Activated T-helper 17 cell treated with anti-CD3 and anti-CD28 coated beads, Interleukin-2, amount 50 U/mL, for 72 hours (primary cell): ENCODE measurements around the gene LAS1L. TPM values are rescaled to one million over a fixed set of nuclear protein-coding genes. Genes with fewer than 3 reads are reported as not detected.
"Not testable (repeated sequence)": the region's sequence is repeated elsewhere in the genome, so short reads cannot be mapped to it uniquely, and the experiment has no call there.

Experiments used
- ATAC-seq: fragments of 150-1000 bp; cut with Tn5 transposase; replicated peaks from 2 replicates; pipeline ENCODE4 v1.10.0; 2021; ENCODE audit warnings: mild to moderate bottlenecking, moderate library complexity
- H3K27ac Mint-ChIP-seq: one replicate; pipeline ENCODE4 v1.8.0; 2022; ENCODE audit warnings: mixed read lengths
- H3K27me3 Mint-ChIP-seq: one replicate; pipeline ENCODE4 v1.8.0; 2022; ENCODE audit warnings: mixed read lengths
- H3K36me3 Mint-ChIP-seq: one replicate; pipeline ENCODE4 v1.8.0; 2022; ENCODE audit warnings: low read depth, mild to moderate bottlenecking, mixed read lengths
- H3K4me1 Mint-ChIP-seq: one replicate; pipeline ENCODE4 v1.8.0; 2022; ENCODE audit warnings: mixed read lengths
- H3K4me3 Mint-ChIP-seq: one replicate; pipeline ENCODE4 v1.8.0; 2022; ENCODE audit warnings: mild to moderate bottlenecking, mixed read lengths
- H3K9me3 Mint-ChIP-seq: one replicate; pipeline ENCODE4 v1.8.0; 2022; ENCODE audit warnings: mixed read lengths
- total RNA-seq, 2 donors: library from RNA; stranded (reverse); gene quantifications; one replicate each; pipeline ENCODE4 v1.2.3, GENCODE V29; 2022

LAS1L gene
- total RNA-seq: 10 to 100 TPM; 29.7 to 56.7 TPM

DNA sequence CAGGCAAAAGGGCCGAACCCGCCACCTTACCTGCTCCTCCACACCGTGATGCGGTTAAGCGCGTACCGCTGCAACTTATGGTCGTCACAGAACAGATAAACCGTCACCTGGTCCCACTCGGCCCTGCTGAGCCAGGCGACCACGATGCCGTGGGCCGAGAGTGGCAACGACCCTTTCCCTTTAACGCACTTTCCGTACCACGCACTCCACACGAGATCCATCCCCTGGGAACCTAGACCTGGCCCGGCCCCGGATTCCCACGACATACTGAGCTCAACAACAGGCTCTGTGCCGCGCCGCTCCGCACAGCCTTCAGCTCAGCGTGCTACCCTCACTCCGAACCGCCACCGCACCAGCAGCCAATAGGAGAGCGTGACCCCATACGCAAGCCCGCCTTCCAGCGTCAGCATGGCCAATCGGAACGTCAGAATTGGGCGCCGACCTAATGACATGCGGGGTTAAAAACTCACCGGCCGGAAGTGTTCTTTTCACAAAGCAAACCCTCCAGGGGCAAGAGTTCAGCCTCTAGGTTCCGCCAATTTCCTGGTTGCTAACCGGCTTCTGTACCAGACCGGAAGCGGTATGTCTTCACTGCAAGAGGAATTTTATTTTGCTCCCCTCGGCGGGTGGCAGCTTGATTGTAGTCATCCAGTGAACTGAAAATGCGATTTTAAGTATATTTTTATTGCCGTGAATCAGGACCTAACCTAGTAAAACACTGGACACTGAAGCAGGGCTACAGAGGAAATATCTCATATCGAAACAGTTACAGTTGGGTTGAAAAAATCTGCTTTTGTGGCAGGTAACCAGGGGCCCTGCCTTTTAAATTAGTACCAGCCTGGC is at the start of gene LAS1L:
TSS of gene LAS1L (minus strand) at position 338 of the 843 bp plus-strand sequence. CDS start at position 266, 72 bp downstream.
- H3K4me3 Mint-ChIP-seq: peak within 1 kb of the TSS; percentile 93
- H3K9me3 Mint-ChIP-seq: no peaks in the 10 kb centered on the region
- peaks cover 31% of the 10 kb centered on the region for H3K36me3 Mint-ChIP-seq
- ATAC-seq: peak; percentile 99
- H3K27me3 Mint-ChIP-seq: no peaks in the 10 kb centered on the region
- H3K4me1 Mint-ChIP-seq: peaks cover 6% of the 10 kb centered on the region
- H3K27ac Mint-ChIP-seq: peak within 1 kb of the TSS; percentile 95

DNA sequence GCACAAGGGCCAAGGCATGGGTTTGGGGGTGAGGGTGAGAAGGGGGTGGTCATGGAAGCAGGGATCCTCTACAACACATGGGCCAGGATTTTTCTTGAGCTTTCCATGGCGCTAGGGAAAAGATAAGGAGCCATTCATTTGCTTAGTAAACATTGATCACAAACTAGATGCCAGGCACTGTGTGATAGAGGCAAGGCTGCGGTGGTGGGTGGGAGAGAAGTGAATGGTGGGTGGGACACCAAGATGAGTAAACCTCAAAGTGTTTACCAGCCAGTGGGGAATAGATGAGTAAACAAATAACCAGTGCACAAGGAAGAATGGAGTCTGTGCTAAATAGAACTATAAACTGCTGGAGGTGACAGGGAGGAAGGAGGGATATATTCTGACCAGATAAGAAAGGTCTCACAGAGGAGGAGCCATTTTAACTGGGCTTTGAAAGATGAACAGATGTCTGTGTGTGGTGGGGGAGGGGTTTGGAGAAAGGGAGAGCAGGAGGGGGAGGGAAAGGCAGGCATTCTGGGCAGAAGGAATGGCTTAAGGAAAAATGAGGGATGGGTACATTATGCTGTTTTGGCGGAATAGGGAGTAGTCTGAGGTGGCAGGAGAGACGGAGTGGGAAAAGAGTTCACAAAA is 48.0 kb upstream of the LAS1L start:
- H3K27me3 Mint-ChIP-seq: no peaks in the 10 kb centered on the region
- H3K36me3 Mint-ChIP-seq: no peaks in the 10 kb centered on the region
- H3K4me3 Mint-ChIP-seq: no peak overlapping the region
- H3K4me1 Mint-ChIP-seq: no peaks in the 10 kb centered on the region
- no peaks in the 10 kb centered on the region for H3K9me3 Mint-ChIP-seq
- H3K27ac Mint-ChIP-seq: peak overlapping the region; percentile 46
- ATAC-seq: no peak

DNA sequence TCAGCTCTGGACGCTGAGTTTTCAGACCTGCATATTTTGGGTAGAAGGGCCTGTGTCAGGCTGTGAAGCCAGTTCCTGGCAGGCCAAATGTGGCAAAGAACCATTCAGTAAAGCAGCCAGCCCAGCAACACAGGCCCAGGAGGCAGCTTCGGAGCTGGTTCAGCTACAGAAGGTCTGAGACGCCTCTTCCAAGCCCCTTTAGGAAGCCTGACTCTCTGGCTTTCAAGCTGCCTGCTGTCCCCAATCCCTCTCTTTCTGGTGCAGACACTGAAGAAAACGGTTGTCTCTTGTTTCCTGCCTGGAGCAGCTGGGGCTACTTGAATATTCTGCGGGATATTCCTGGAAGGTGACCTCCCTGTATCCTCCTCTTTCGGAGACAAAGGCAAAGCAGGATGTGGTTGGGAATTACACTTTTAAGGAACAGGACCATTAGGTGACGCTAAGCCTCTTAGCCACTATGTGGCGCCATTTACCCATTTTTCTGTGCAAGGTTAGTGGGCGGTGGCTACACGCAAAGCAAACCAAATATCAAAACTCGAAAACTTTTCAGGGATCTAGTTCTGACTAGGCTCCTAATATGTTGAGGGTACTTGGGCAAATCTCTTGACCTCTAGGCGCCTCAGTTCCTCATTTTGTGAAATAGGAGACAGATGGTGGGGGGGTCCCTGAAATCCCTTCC is 47.2 kb upstream of the LAS1L start:
- H3K9me3 Mint-ChIP-seq: no peaks in the 10 kb centered on the region
- ATAC-seq: peak; percentile 71
- peak overlapping the region; percentile 46 for H3K27ac Mint-ChIP-seq
- no peaks in the 10 kb centered on the region for H3K36me3 Mint-ChIP-seq
- no peak overlapping the region for H3K4me3 Mint-ChIP-seq
- no peaks in the 10 kb centered on the region for H3K27me3 Mint-ChIP-seq
- no peaks in the 10 kb centered on the region for H3K4me1 Mint-ChIP-seq

DNA sequence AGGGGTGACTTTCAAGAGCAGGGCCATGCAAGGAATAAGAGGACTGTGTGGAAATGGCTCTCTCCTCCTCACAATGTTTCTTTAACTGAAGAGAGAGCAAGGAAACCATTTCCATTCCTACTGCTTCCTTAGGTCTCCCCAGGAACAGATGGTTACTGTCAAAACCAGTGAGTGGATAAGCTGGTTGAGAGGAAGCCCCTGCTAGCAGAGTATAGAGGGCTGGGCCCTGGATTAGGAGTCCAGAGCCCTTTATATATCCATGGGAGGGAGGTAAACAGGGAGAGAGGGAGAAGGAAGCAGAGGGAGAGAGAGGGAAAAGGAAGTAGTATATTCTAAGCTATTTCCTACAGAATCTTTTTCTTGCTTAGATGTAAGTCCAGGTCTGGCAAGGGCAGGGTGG is 43.8 kb upstream of the LAS1L start:
- H3K4me1 Mint-ChIP-seq: no peaks in the 10 kb centered on the region
- H3K27me3 Mint-ChIP-seq: no peaks in the 10 kb centered on the region
- no peak for ATAC-seq
- H3K4me3 Mint-ChIP-seq: no peak overlapping the region
- H3K36me3 Mint-ChIP-seq: no peaks in the 10 kb centered on the region
- H3K27ac Mint-ChIP-seq: no peak overlapping the region
- no peaks in the 10 kb centered on the region for H3K9me3 Mint-ChIP-seq

DNA sequence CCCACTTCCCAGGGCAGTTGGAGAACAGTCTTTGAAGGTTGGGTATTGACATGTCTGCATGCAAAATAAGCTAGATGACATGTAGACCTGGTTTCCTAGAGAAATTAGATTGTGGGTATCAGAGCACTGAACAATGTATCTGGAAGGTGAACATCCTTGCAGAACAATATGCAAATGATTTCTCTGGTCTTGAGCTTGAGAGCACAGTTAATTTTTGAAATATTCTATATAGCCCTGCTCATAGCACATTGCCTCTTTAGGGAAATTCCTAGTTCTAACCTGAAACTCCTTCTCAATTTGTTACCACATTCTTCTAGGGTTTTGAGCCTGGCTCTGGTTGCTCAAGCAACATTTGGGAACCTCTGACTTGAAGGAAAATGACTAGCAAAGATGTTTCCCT is 41.6 kb upstream of the LAS1L start:
- H3K9me3 Mint-ChIP-seq: no peaks in the 10 kb centered on the region
- ATAC-seq: no peak

DNA sequence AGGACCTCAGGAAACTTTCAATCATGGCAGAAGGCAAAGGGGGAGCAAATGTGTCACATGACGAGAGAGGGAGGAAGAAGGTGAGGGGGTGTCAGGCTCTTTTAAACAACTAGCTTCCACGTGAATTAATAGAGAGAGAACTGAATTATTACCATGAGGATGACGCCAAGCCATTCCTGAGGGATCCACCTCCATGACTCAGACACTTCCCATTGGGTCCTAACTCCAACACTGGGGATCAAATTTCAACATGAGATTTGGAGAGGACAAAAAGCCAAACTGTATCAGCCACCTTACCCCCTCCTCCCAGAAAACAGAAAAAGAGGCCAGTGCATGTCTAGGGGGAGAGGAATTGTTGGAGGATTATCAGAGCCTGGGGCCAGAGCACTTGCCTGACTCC is 40.4 kb upstream of the LAS1L start:
- no peaks in the 10 kb centered on the region for H3K9me3 Mint-ChIP-seq
- H3K4me1 Mint-ChIP-seq: no peaks in the 10 kb centered on the region
- no peak overlapping the region for H3K27ac Mint-ChIP-seq
- no peaks in the 10 kb centered on the region for H3K27me3 Mint-ChIP-seq
- no peak for ATAC-seq
- no peaks in the 10 kb centered on the region for H3K36me3 Mint-ChIP-seq
- H3K4me3 Mint-ChIP-seq: no peak overlapping the region

More for the DNA sequence above, 41.6 kb upstream of the LAS1L start:
- H3K36me3 Mint-ChIP-seq: no peaks in the 10 kb centered on the region
- no peaks in the 10 kb centered on the region for H3K27me3 Mint-ChIP-seq
- no peaks in the 10 kb centered on the region for H3K4me1 Mint-ChIP-seq
- no peak overlapping the region for H3K27ac Mint-ChIP-seq
- no peak overlapping the region for H3K4me3 Mint-ChIP-seq

DNA sequence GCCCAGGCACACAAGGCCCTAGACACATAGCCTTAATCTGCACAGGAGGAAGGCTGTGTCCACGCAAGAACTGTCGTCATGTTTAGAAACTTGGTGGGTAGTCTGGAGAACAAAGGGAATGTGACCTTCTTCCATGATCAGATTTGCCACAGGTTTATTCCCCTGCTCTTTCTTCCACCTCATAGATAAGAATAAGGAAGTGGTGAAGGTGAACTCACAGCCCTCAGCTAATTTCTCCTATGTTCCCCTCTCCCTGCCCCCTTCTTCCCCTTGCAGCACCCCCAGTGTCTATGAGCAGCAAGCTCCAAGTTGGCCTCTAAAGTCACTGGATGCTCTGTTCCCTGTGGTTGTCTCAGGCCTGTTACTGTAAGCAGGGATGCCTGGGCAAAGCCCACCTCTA is 39.8 kb upstream of the LAS1L start:
- Mint-ChIP-seq H3K4me3 (no peak overlapping the region), H3K36me3 (no peaks in the 10 kb centered on the region), H3K27me3 (no peaks in the 10 kb centered on the region), H3K9me3 (no peaks in the 10 kb centered on the region), H3K4me1 (no peaks in the 10 kb centered on the region), H3K27ac (no peak overlapping the region)
- no peak for ATAC-seq

DNA sequence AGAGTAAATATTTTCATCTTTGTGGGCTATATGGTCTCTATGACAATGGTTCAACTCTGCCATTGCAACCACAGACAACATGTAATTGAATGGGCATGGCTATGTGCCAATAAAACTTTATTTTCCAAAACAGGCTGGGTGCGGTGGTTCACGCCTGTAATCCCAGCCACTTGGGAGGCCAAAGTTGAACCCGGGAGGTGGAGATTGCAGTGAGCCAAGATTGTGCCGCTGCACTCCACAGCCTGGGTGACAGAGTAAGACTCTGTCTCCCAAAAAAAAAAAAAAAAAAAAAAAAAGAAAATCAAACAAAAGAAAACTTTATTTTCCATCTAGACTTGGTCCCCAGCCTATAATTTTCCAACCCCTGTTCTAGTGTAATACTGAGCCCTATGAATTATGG is 38.4 kb upstream of the LAS1L start:
- ATAC-seq: no peak
- Mint-ChIP-seq H3K27me3 (no peaks in the 10 kb centered on the region), H3K4me3 (no peak overlapping the region), H3K36me3 (no peaks in the 10 kb centered on the region), H3K9me3 (no peaks in the 10 kb centered on the region), H3K27ac (no peak overlapping the region), H3K4me1 (no peaks in the 10 kb centered on the region)

DNA sequence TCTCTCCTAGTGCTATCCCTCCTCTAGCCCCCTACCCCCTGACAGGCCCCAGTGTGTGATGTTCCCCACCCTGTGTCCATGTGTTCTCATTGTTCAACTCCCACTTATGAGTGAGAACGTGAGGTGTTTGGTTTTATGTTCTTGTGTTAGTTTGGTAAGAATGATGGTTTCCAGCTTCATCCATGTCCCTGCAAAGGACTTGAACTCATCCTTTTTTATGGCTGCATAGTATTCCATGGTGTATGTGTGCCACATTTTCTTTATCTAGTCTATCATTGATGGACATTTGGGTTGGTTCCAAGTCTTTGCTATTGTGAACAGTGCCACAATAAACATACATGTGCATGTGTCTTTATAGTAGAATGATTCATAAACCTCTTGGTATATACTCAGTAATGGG is 28.3 kb upstream of the LAS1L start:
- H3K27me3 Mint-ChIP-seq, H3K36me3 Mint-ChIP-seq, H3K9me3 Mint-ChIP-seq, H3K27ac Mint-ChIP-seq, H3K4me3 Mint-ChIP-seq, ATAC-seq, H3K4me1 Mint-ChIP-seq: not testable (repeated sequence)

DNA sequence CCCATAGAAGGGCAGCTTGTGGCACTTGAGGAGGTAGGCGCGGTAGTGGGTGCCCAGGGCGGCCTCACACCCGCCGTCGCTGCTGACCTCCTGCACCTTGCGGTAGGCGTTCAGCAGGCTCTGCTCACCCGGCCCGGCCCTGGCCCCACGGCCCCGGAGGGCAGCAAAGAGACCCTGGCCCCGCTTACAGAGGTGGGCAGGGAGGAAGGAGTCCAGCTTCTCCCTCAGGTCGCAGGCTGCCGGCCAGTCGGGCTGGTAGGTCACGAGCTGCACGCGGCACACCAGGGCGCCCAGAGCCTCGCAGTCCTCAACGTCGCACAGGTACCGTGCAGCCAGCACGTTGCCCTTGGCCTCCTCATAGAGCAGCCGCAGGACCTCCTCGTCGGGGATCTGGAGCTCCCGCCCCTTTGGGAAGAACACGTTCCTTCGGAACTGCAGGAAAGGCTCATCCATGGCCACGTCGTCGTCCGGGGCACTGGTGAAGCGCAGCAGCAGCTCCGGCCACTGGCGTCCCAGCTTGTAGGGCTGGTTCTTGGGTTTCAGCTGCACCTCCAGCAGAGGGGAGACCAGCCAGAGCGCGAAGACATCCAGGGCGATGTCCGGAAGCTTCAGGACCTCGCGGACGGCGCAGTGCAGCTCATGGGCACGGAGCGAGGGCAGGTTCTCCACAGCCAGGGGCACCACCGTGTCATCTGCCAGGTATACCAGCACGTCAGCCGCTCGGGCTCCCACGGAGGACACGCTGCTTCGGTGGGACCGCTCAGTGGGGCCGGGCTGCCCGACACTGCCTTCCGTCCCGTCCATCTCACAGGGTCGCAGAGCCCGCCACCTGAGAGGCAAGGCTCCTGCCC is 17.1 kb upstream of the LAS1L start:
- Mint-ChIP-seq H3K4me1 (no peaks in the 10 kb centered on the region), H3K27me3 (no peaks in the 10 kb centered on the region), H3K36me3 (no peaks in the 10 kb centered on the region), H3K9me3 (no peaks in the 10 kb centered on the region), H3K4me3 (no peak overlapping the region), H3K27ac (no peak overlapping the region)
- no peak for ATAC-seq

DNA sequence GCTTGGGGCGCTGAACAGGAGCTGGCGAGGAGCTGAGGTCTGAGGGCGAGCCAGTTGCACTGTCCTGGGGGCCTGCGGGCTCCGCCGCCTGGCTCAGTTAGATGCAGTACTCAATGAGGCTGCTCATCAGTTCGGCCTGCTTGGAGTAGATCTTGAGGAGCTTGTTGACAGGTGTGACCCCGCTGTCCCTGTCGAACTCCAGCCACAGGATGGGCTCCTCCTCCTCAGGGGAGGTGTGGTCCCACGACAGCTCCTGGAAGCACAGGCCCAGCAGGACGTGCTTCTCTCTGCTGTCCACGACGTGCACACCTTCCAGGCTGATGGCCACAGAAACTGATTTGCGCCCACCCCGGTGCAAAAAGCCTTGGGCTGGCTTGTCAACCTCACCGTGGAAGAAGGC is 16.5 kb upstream of the LAS1L start:
- Mint-ChIP-seq H3K9me3 (no peaks in the 10 kb centered on the region), H3K4me1 (no peaks in the 10 kb centered on the region), H3K27ac (no peak overlapping the region), H3K27me3 (no peaks in the 10 kb centered on the region), H3K36me3 (no peaks in the 10 kb centered on the region), H3K4me3 (no peak overlapping the region)
- ATAC-seq: no peak

DNA sequence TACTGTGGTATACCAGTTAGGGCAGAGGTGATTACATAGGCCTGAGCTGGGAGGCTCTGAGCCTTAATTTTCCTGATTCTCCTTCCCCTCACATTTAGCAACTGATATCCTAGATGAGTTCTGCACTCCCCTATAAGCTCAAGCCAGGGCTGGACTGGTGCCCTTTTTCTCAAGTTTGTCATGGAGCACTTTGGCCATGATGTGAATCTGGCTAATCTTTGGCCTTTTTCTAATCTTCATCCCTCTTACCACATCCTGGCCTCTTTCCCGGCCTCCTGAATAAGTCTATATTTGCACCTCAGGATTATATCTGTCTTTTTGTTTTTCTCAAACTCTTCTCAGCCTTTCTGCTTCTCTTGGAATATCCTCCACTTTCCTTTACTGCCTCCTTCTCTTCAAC is 10.9 kb upstream of the LAS1L start:
- Mint-ChIP-seq H3K9me3 (no peaks in the 10 kb centered on the region), H3K27ac (no peak overlapping the region), H3K4me1 (no peaks in the 10 kb centered on the region)

DNA sequence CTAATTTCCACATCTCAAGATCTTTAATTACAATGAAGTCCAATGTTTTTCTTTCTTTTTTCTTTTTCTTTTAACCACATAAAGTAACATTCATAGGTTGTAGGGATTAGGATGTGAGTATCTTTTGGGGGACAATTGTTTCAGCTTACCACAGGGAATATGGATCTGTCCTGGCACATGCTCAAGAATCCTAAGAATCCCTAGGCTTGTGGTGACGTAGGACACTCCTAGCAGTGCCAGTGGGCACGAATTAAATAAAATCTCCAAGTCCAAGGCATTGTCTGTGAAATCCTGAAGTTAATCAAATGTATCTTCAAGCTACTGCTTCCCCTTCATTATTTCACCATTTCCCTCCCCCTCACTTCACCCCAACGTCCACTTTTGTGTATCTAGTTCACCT is 2.6 kb upstream of the LAS1L start:
- Mint-ChIP-seq H3K36me3 (peaks cover 7% of the 10 kb centered on the region), H3K9me3 (no peaks in the 10 kb centered on the region)

More for the DNA sequence above, 10.9 kb upstream of the LAS1L start:
- H3K36me3 Mint-ChIP-seq: no peaks in the 10 kb centered on the region
- no peak overlapping the region for H3K4me3 Mint-ChIP-seq
- no peak for ATAC-seq
- H3K27me3 Mint-ChIP-seq: no peaks in the 10 kb centered on the region

DNA sequence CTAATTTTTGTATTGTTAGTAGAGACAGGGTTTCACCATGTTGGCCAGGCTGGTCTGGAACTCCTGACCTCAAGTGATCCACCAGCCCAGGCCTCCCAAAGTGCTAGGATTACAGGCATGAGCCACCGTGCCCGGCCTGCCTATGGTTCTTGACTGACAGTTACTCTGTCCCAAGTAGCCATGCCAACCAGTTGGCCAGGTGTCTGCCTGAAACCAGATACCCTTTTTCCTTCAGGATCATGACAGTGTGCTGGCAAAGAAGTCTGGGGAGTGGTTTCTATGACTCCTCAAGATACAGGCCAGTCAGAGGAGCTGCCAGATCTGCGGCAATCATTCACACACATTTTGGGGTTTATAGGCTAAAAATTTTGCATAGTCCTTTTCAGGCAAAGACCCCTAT is 1.7 kb upstream of the LAS1L start:
- Mint-ChIP-seq H3K27ac (no peak overlapping the region), H3K4me1 (peaks cover 6% of the 10 kb centered on the region), H3K9me3 (no peaks in the 10 kb centered on the region), H3K27me3 (no peaks in the 10 kb centered on the region), H3K4me3 (no peak overlapping the region), H3K36me3 (peaks cover 16% of the 10 kb centered on the region)
- no peak for ATAC-seq

More for the DNA sequence above, 2.6 kb upstream of the LAS1L start:
- Mint-ChIP-seq H3K27me3 (no peaks in the 10 kb centered on the region), H3K4me3 (no peak overlapping the region), H3K27ac (no peak overlapping the region), H3K4me1 (peaks cover 6% of the 10 kb centered on the region)
- ATAC-seq: no peak
